ENCODE measurements around the gene FBXL17. TPM values are rescaled to one million over a fixed set of nuclear protein-coding genes. Genes with fewer than 3 reads are reported as not detected.

FBXL17 gene
- total and polyA plus RNA-seq, 4 donors, result 2.1 to 14.1 (median 6.3) TPM

GRCh38 chr5:107858788-107859187 lies 523.1 kb downstream of the FBXL17 start:
- H3K27ac ChIP-seq (ENCODE audit: low read depth in 1 of 2, low read length in 2 of 2), result no peak overlapping the region
- no peaks in the 10 kb centered on the region for H3K36me3 ChIP-seq (ENCODE audit: control insufficient read depth in 4 of 4, insufficient read depth in 3 of 4, low read depth in 1 of 4, low read length in 3 of 4)
- H3K9me3 ChIP-seq (ENCODE audit: control insufficient read depth in 4 of 4, low read length in 3 of 4), result no peaks in the 10 kb centered on the region
- TF ChIP-seq ATF3 (IDR thresholded peaks at IDR 0.05) (no peak), TAF1 (conservative IDR thresholded peaks at IDR 0.05) (no peak), MAX (IDR thresholded peaks at IDR 0.05) (no peak), ZBTB33 (IDR thresholded peaks at IDR 0.05) (no peak), YY1 (IDR thresholded peaks at IDR 0.05) (no peak), JUND (IDR thresholded peaks at IDR 0.05) (no peak), RXRA (IDR thresholded peaks at IDR 0.05) (no peak), HNF4A (conservative IDR thresholded peaks at IDR 0.05) (no peak), NR2F2 (IDR thresholded peaks at IDR 0.05) (no peak), RAD21 (IDR thresholded peaks at IDR 0.05) (no peak), SP1 (IDR thresholded peaks at IDR 0.05) (no peak), REST (IDR thresholded peaks at IDR 0.05) (no peak), GABPA (IDR thresholded peaks at IDR 0.05 in 1 of 2, conservative IDR thresholded peaks at IDR 0.05 in 1 of 2) (no peak), CTCF (IDR thresholded peaks at IDR 0.05; ENCODE audit: low read depth, low read length, missing input control) (no peak)
- WGBS, result 88% methylated on average over 3 of the region's 3 CpGs
- no peak overlapping the region for H3K9ac ChIP-seq (ENCODE audit: low read depth in 1 of 2, low read length in 2 of 2)
- no peak for DNase-seq (ENCODE audit: low spot score)
- H3K27me3 ChIP-seq (ENCODE audit: control insufficient read depth in 4 of 4, insufficient read depth in 4 of 4, low read length in 3 of 4), result no peaks in the 10 kb centered on the region
- no peak overlapping the region for H3K4me3 ChIP-seq (ENCODE audit: low read depth in 1 of 3, low read length in 3 of 3)
- no peaks in the 10 kb centered on the region for H3K4me1 ChIP-seq (ENCODE audit: control insufficient read depth in 4 of 4, insufficient read depth in 4 of 4, low read length in 3 of 4)

GRCh38 chr5:107858324-107858723 lies 523.6 kb downstream of the FBXL17 start:
- DNase-seq (ENCODE audit: low spot score), result no peak
- 84% methylated on average over 4 of the region's 4 CpGs for WGBS
- TF ChIP-seq RAD21 (IDR thresholded peaks at IDR 0.05), result no peak
- TF ChIP-seq SP1 (IDR thresholded peaks at IDR 0.05), result no peak
- no peak for TF ChIP-seq HNF4G (IDR thresholded peaks at IDR 0.05)
- no peak for TF ChIP-seq FOXA1 (IDR thresholded peaks at IDR 0.05)
- no peak for TF ChIP-seq ATF3 (IDR thresholded peaks at IDR 0.05)
- no peak for TF ChIP-seq CTCF (IDR thresholded peaks at IDR 0.05; ENCODE audit: low read depth, low read length, missing input control)
- TF ChIP-seq EGR1 (IDR thresholded peaks at IDR 0.05; ENCODE audit: low read depth in 2 of 2), result no peak
- TF ChIP-seq JUND (IDR thresholded peaks at IDR 0.05), result no peak
- TF ChIP-seq MAX (IDR thresholded peaks at IDR 0.05), result no peak
- no peak for TF ChIP-seq GABPA (IDR thresholded peaks at IDR 0.05 in 1 of 2, conservative IDR thresholded peaks at IDR 0.05 in 1 of 2)
- TF ChIP-seq FOXA2 (IDR thresholded peaks at IDR 0.05), result no peak
- TF ChIP-seq YY1 (IDR thresholded peaks at IDR 0.05), result no peak
- TF ChIP-seq TAF1 (conservative IDR thresholded peaks at IDR 0.05), result no peak
- no peak for TF ChIP-seq RXRA (IDR thresholded peaks at IDR 0.05)
- TF ChIP-seq HNF4A (conservative IDR thresholded peaks at IDR 0.05), result no peak

More at GRCh38 chr5:107858324-107858723, 523.6 kb downstream of the FBXL17 start:
- Histone ChIP-seq H3K4me1 (ENCODE audit: control insufficient read depth in 4 of 4, insufficient read depth in 4 of 4, low read length in 3 of 4) (no peaks in the 10 kb centered on the region), H3K9ac (ENCODE audit: low read depth in 1 of 2, low read length in 2 of 2) (no peak overlapping the region), H3K36me3 (ENCODE audit: control insufficient read depth in 4 of 4, insufficient read depth in 3 of 4, low read depth in 1 of 4, low read length in 3 of 4) (no peaks in the 10 kb centered on the region), H3K27ac (ENCODE audit: low read depth in 1 of 2, low read length in 2 of 2) (no peak overlapping the region), H3K27me3 (ENCODE audit: control insufficient read depth in 4 of 4, insufficient read depth in 4 of 4, low read length in 3 of 4) (no peaks in the 10 kb centered on the region), H3K9me3 (ENCODE audit: control insufficient read depth in 4 of 4, low read length in 3 of 4) (no peaks in the 10 kb centered on the region), H3K4me3 (ENCODE audit: low read depth in 1 of 3, low read length in 3 of 3) (no peak overlapping the region)

All from liver (tissue), 9 donors.